Measurements from ENCODE around the gene MAD1L1.

The MAD1L1 gene

GRCh38 chr7:1849351-1850041 lies 383.2 kb downstream of the MAD1L1 start:
- H3K9ac ChIP-seq (ENCODE audit: low read depth, low read length) = no peak overlapping the region
- H3K4me1 ChIP-seq (ENCODE audit: insufficient read depth, low read length) = peaks cover 4% of the 10 kb centered on the region; the same call in 1 of the 2 replicates

GRCh38 chr7:1848911-1849311 lies 383.8 kb downstream of the MAD1L1 start:
- no peaks in the 10 kb centered on the region for H3K36me3 ChIP-seq (ENCODE audit: insufficient read depth, low read length)

More at GRCh38 chr7:1849351-1850041, 383.2 kb downstream of the MAD1L1 start:
- no peaks in the 10 kb centered on the region for H3K9me3 ChIP-seq (ENCODE audit: control insufficient read depth, insufficient read depth, low read length)
- no peaks in the 10 kb centered on the region for H3K36me3 ChIP-seq (ENCODE audit: insufficient read depth, low read length)

GRCh38 chr7:1848013-1848640 lies 384.6 kb downstream of the MAD1L1 start:
- Histone ChIP-seq H3K4me1 (ENCODE audit: insufficient read depth, low read length) (peaks cover 4% of the 10 kb centered on the region; the same call in 1 of the 2 replicates), H3K9me3 (ENCODE audit: control insufficient read depth, insufficient read depth, low read length) (no peaks in the 10 kb centered on the region)

More at GRCh38 chr7:1848911-1849311, 383.8 kb downstream of the MAD1L1 start:
- no peaks in the 10 kb centered on the region for H3K9me3 ChIP-seq (ENCODE audit: control insufficient read depth, insufficient read depth, low read length)
- peaks cover 4% of the 10 kb centered on the region; the same call in 1 of the 2 replicates for H3K4me1 ChIP-seq (ENCODE audit: insufficient read depth, low read length)
- H3K9ac ChIP-seq (ENCODE audit: low read depth, low read length) = no peak overlapping the region

GRCh38 chr7:1847260-1848001 lies 385.3 kb downstream of the MAD1L1 start:
- H3K4me1 ChIP-seq (ENCODE audit: insufficient read depth, low read length) = peaks cover 4% of the 10 kb centered on the region; the same call in 1 of the 2 replicates
- H3K9ac ChIP-seq (ENCODE audit: low read depth, low read length) = no peak overlapping the region
- no peaks in the 10 kb centered on the region for H3K9me3 ChIP-seq (ENCODE audit: control insufficient read depth, insufficient read depth, low read length)
- H3K36me3 ChIP-seq (ENCODE audit: insufficient read depth, low read length) = no peaks in the 10 kb centered on the region

More at GRCh38 chr7:1848013-1848640, 384.6 kb downstream of the MAD1L1 start:
- no peak overlapping the region for H3K9ac ChIP-seq (ENCODE audit: low read depth, low read length)
- no peaks in the 10 kb centered on the region for H3K36me3 ChIP-seq (ENCODE audit: insufficient read depth, low read length)

DNA sequence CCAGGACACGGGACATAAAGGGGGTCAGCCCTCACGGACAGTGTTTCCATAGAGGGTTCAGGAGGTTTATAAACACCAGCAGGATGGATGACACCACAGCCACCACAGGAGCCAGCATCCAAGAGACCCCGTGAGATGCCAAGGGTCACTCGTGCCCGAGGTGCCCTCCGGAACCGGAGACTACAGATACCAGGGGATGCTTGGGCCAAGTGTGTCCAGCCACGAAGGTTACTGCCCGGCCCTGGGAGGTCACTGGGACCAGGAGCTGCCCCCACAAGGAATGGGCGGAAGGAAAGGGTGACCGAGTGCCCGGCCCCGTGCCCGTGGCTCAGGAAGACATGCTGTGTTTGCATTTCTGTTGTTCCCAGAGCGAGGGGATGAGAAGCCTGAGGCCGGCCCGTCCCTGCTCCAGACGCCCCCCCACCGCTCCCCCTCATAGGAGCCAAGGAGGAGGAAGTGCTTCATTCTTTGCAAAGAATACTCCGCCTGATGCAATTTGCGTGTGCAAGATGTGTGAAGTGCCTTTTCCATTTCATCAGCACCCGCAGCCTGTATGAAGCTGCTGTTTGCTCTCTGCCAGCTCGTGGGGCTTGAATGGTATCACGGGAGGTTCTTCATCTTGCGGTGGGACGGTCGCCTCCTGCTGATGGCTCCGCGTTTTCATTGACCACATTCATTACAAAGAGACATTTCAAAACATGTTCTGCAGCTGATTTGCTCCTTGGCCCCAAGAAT lies 386.2 kb downstream of the MAD1L1 start:
- Histone ChIP-seq H3K9ac (ENCODE audit: low read depth, low read length) (no peak overlapping the region), H3K9me3 (ENCODE audit: control insufficient read depth, insufficient read depth, low read length) (no peaks in the 10 kb centered on the region), H3K36me3 (ENCODE audit: insufficient read depth, low read length) (no peaks in the 10 kb centered on the region), H3K4me1 (ENCODE audit: insufficient read depth, low read length) (peaks cover 4% of the 10 kb centered on the region; the same call in 1 of the 2 replicates)

DNA sequence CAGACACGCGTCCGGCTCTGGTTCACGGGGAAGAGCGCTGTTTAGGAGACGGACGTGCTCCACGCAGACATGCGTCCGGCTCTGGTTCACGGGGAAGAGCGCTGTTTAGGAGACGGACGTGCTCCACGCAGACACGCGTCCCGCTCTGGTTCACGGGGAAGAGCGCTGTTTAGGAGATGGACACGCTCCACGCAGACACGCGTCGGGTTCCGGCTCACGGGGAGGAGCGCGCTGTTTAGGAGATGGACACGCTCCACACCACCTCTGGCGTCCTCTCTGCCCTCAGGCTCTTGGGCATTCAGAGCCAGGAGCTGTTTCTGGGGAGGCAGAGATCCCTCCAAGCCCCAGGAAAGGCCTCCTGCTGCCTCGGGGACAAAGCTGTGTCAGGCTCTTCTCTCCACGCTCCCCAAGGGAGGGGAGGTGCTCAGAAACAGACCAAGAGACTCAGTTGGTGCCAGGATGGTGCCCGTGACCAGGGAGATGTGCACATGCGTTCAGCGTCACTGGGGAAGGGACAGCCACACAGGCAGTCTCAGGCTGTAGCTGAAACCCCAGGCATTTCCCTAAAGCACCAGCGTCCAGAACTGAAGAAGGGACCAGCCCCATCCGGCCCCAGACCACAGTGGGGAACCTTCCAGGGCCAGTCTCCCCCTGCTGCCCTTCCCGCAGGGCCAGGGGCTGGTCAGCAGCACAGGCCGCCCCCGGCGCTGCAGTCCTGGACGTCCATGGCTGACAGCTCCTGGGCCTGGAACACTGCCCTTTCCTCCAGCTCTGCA lies 387.0 kb downstream of the MAD1L1 start:
- Histone ChIP-seq H3K36me3 (ENCODE audit: insufficient read depth, low read length) (no peaks in the 10 kb centered on the region), H3K4me1 (ENCODE audit: insufficient read depth, low read length) (peaks cover 4% of the 10 kb centered on the region; the same call in 1 of the 2 replicates), H3K9me3 (ENCODE audit: control insufficient read depth, insufficient read depth, low read length) (no peaks in the 10 kb centered on the region), H3K9ac (ENCODE audit: low read depth, low read length) (no peak overlapping the region)

DNA sequence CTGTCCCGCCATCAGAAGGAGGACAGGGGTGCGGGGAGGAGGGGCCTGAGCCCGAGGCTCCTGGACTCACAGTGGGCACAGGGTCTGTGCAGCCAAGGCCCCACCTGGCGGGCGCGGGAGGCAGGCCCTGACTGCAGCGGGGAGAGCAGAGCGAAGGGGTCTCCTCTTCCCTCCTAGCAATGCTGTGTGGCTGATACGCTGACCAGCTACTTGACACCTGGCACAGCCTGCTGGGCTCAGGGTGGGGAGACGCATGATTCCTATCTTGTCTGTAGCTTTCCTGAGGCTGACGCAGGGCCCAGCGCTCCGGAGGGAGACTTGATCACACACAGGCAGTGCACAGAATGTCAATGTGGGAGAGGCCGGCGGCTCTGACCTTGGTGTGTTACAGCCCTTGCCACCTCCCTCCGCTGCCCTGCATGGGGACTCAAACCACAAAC lies 387.8 kb downstream of the MAD1L1 start:
- Histone ChIP-seq H3K36me3 (ENCODE audit: insufficient read depth, low read length) (no peaks in the 10 kb centered on the region), H3K9me3 (ENCODE audit: control insufficient read depth, insufficient read depth, low read length) (no peaks in the 10 kb centered on the region), H3K9ac (ENCODE audit: low read depth, low read length) (no peak overlapping the region), H3K4me1 (ENCODE audit: insufficient read depth, low read length) (peaks cover 4% of the 10 kb centered on the region; the same call in 1 of the 2 replicates)

DNA sequence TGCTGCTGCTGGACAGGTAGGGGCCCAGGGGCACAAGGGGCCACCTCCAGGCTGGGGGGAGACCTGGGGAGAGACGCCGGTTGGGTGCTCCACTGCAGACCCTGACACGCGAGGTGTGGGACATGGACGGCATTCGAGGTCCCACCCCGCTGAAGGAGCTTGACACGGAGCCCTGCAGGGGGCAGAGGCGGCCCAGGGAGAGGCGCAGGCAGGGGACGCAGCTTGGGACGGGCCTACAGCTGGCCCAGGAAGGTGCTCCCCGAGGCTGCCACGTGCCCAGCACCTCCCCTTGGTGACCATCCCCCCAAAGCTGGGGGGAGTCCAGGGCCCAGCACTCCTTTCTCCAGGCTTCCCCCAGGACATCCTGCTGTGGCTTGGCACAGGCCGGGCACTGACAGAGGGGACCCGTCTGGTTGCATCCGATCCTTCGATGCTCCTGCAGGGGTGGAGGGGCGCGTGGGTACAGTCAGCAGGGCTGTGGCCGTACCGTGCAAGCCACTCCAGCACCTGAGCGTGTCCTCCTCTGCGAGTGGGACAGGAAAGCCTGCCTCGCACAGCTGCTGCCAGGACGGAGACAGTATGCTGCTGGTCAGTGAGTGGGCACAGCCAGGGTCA lies 388.3 kb downstream of the MAD1L1 start:
- H3K4me1 ChIP-seq (ENCODE audit: insufficient read depth, low read length) = peaks cover 4% of the 10 kb centered on the region; the same call in 1 of the 2 replicates
- no peaks in the 10 kb centered on the region for H3K9me3 ChIP-seq (ENCODE audit: control insufficient read depth, insufficient read depth, low read length)
- no peaks in the 10 kb centered on the region for H3K36me3 ChIP-seq (ENCODE audit: insufficient read depth, low read length)
- no peak overlapping the region for H3K9ac ChIP-seq (ENCODE audit: low read depth, low read length)

- Histone ChIP-seq H3K36me3 (ENCODE audit: insufficient read depth, low read length) (no peaks in the 10 kb centered on the region), H3K4me1 (ENCODE audit: insufficient read depth, low read length) (peaks cover 4% of the 10 kb centered on the region; the same call in 1 of the 2 replicates), H3K9me3 (ENCODE audit: control insufficient read depth, insufficient read depth, low read length) (no peaks in the 10 kb centered on the region), H3K9ac (ENCODE audit: low read depth, low read length) (no peak overlapping the region)
Measured at GRCh38 chr7:1843921-1844335, 388.8 kb downstream of the MAD1L1 start.

DNA sequence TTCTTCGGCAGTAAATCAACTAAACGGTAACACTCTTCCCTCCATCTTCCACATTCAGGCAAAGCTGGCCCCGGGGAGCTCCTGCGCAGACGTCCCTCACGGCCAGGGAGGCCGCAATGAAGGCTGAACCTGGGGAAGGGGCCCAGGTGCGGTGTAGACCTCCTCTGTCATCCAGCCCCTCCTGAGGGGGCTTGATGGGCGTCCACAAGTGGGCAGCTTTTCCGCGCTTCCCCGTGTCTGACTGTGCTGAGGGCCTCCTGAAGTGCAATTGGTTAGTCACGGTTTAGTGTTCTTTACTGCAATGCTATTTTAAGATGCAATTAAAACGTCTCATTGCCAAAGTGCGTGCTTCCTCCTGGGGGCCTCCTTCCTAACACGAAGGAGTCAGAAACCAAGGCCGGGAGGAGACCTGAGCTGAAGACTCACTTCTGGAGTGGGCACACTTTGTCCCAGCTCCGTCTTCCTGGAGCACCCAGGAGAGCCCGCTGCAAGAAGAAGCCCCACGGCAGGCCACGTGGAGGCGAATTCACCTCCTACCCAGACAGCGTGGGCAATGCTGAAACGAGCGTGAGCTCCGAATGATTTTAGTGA lies 389.4 kb downstream of the MAD1L1 start:
- no peaks in the 10 kb centered on the region for H3K36me3 ChIP-seq (ENCODE audit: insufficient read depth, low read length)
- peaks cover 4% of the 10 kb centered on the region; the same call in 1 of the 2 replicates for H3K4me1 ChIP-seq (ENCODE audit: insufficient read depth, low read length)
- H3K9ac ChIP-seq (ENCODE audit: low read depth, low read length) = no peak overlapping the region
- H3K9me3 ChIP-seq (ENCODE audit: control insufficient read depth, insufficient read depth, low read length) = no peaks in the 10 kb centered on the region

DNA sequence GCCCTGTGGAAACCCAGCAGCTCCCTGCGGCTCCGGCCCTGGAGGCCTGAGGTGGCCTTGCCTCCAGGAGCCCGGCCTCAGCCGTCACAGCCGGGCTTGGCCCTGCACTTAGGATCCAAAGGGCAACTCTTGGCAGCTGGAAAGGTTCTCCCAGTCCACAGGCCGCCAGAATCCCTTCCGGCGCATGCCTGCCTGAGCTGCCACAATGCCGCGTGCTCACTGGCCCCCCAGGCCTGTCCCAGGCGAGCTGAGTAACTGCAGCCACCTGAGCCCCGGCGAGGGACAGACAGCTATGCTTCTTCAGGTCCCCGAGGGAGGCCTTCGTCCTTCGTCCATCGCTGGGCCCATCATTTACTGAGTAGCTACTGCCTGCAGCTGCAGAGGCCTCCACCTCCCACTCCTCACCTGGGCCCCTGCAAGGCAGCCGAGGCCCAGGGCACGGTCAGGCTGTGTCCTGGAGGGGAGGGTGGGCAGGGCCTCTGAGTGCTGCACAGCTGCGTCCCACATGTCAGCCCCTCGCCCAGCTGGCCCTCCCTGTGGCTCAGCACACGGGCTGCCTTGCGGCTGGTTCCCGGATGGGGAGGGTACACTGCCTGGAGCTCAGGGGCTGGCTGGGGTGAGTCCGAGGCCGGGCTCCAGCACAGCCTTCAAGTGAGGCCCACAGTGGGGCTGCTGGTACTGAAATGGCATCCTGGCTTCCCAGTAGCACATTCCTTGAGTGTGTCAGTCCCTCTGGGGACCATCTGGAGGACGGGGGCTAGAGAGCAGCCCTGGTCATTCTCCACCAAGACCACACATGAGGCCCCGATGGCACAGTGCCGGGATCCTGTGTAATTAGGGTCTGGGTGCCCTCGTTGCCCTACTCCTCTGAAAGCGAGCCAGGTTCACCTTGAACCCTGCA lies 390.2 kb downstream of the MAD1L1 start:
- no peaks in the 10 kb centered on the region for H3K9me3 ChIP-seq (ENCODE audit: control insufficient read depth, insufficient read depth, low read length)
- no peaks in the 10 kb centered on the region for H3K36me3 ChIP-seq (ENCODE audit: insufficient read depth, low read length)
- no peak overlapping the region for H3K9ac ChIP-seq (ENCODE audit: low read depth, low read length)
- peaks cover 4% of the 10 kb centered on the region; the same call in 1 of the 2 replicates for H3K4me1 ChIP-seq (ENCODE audit: insufficient read depth, low read length)

Measured in ES-I3 (cell line).